GM21737 (cell line): ENCODE measurements around the gene SGK2.
"Not testable (repeated sequence)": the region's sequence is repeated elsewhere in the genome, so short reads cannot be mapped to it uniquely, and the experiment has no call there.

Experiments
- ATAC-seq: cut with Tn5 transposase; IDR thresholded peaks from one replicate; pipeline ENCODE4 v1.9.1; 2021; ENCODE audit warnings: mild to moderate bottlenecking, moderate library complexity; ENCODE audit not compliant: unreplicated experiment

The SGK2 gene

GRCh38 chr20:43563429-43563828 is 4.6 kb downstream of the SGK2 start:
- ATAC-seq = no peak

- ATAC-seq = no peak
Measured at GRCh38 chr20:43563991-43564390, 5.2 kb downstream of the SGK2 start.

GRCh38 chr20:43564455-43564854 is 5.6 kb downstream of the SGK2 start:
- ATAC-seq = no peak

- no peak for ATAC-seq
Measured at GRCh38 chr20:43564993-43565757, 6.3 kb downstream of the SGK2 start.

GRCh38 chr20:43565758-43566104 is 6.9 kb downstream of the SGK2 start:
- ATAC-seq = no peak

GRCh38 chr20:43567477-43567876 is 8.7 kb downstream of the SGK2 start:
- ATAC-seq = no peak

- no peak for ATAC-seq
Measured at GRCh38 chr20:43568706-43569105, 9.9 kb downstream of the SGK2 start.

GRCh38 chr20:43569282-43569681 is 10.5 kb downstream of the SGK2 start:
- no peak for ATAC-seq

GRCh38 chr20:43570496-43570895 is 11.7 kb downstream of the SGK2 start:
- no peak for ATAC-seq

- ATAC-seq = no peak
Measured at GRCh38 chr20:43571310-43571709, 12.5 kb downstream of the SGK2 start.

GRCh38 chr20:43571771-43572170 is 12.9 kb downstream of the SGK2 start:
- no peak for ATAC-seq

GRCh38 chr20:43572891-43573290 is 14.1 kb downstream of the SGK2 start:
- no peak for ATAC-seq

GRCh38 chr20:43576108-43576507 is 17.3 kb downstream of the SGK2 start:
- no peak for ATAC-seq

GRCh38 chr20:43579861-43580793 is 21.3 kb downstream of the SGK2 start:
- ATAC-seq = no peak

- ATAC-seq = no peak
Measured at GRCh38 chr20:43583133-43583864, 24.5 kb downstream of the SGK2 start.

GRCh38 chr20:43583982-43584432 is 25.2 kb downstream of the SGK2 start:
- ATAC-seq = no peak

- no peak for ATAC-seq
Measured at GRCh38 chr20:43584448-43585136, 25.8 kb downstream of the SGK2 start.

GRCh38 chr20:43586641-43587040 is 27.8 kb downstream of the SGK2 start:
- ATAC-seq = no peak

GRCh38 chr20:43588526-43588925 is 29.7 kb downstream of the SGK2 start:
- not testable (repeated sequence) for ATAC-seq

GRCh38 chr20:43590036-43590391 is 31.2 kb downstream of the SGK2 start:
- ATAC-seq = no peak
